Omental fat pad (tissue), 4 donors: ENCODE results near the gene ANG. TPM values are rescaled to one million over a fixed set of nuclear protein-coding genes. Genes with fewer than 3 reads are reported as not detected.

Experiments used
- ATAC-seq: fragments of 150-250 bp; one replicate; pipeline ENCODE4 v1.9.1; 2016; ENCODE audit warnings: mild to moderate bottlenecking, moderate library complexity; ENCODE audit not compliant: low FRiP score
- DNase-seq: peaks from one replicate; pipeline ENCODE4 v3.0.0-alpha.2; 2019; ENCODE audit warnings: low spot score
- CTCF ChIP-seq, 3 donors: fragments of 450-650 bp; IDR thresholded peaks; one replicate each; pipeline ENCODE4 v1.5.1; 2016 to 2017; ENCODE audit warnings: antibody characterized with exemption in 3 of 3, mild to moderate bottlenecking in 3 of 3, moderate library complexity in 2 of 3
- total RNA-seq, 4 donors: library from RNA; depleted of rRNA; stranded (reverse); fragments of >200 nt; gene quantifications; one replicate each; pipeline ENCODE4 v1.1.0, GENCODE V29; 2016

Gene ANG
- total RNA-seq, 4 donors from 2014 or later = 24.4 to 114 (median 45.6) TPM

- ATAC-seq (no peak), DNase-seq (no peak)
- TF ChIP-seq CTCF (IDR thresholded peaks at IDR 0.05) = no peak
Measured at GRCh38 chr14:20655851-20656250, 32.7 kb upstream of the ANG start.

DNA sequence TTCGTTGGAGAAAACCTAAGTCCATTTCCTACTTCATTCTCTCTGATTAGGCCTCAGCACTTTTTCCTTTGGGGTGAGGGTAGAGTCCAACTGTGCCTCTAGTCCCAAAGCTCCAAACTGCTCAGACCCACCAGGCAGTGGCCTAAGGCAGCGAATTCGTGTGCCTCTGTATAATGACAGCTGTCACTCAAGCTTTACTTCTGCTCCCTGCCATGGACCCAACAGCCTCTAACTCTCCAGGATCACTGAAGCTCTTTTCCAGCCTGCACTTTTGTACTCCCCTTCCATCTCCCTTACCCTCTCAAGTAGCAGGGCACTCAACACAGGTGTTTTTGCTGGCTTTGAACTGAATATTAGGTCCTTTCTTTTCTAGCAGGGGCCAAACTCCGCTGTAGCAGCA is 32.3 kb upstream of the ANG start:
- ATAC-seq (no peak), DNase-seq (no peak)
- TF ChIP-seq CTCF (IDR thresholded peaks at IDR 0.05) = no peak

GRCh38 chr14:20657216-20658211 is 31.1 kb upstream of the ANG start:
- ATAC-seq (no peak), DNase-seq (no peak)
- TF ChIP-seq CTCF (IDR thresholded peaks at IDR 0.05) = no peak

DNA sequence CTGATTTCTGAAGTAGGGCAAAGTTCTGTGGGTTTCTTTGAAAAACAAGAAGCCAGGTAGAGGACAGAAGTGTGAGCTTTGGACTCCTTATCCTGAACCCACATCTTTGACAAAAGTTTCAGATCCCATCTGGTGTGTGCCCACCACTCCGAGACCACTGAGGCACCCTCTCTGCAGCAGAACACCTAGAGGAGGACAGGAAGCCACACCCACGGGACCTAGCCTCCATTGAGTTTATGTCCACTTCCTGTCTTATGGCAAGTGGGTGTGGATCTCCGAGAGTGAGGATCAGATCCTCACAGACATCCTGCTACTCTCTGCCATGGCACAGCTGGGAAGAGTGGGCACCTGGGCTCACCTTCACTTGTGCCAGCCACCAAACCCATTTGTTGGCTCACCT is 30.3 kb upstream of the ANG start:
- DNase-seq (no peak), ATAC-seq (no peak)
- no peak for TF ChIP-seq CTCF (IDR thresholded peaks at IDR 0.05)

DNA sequence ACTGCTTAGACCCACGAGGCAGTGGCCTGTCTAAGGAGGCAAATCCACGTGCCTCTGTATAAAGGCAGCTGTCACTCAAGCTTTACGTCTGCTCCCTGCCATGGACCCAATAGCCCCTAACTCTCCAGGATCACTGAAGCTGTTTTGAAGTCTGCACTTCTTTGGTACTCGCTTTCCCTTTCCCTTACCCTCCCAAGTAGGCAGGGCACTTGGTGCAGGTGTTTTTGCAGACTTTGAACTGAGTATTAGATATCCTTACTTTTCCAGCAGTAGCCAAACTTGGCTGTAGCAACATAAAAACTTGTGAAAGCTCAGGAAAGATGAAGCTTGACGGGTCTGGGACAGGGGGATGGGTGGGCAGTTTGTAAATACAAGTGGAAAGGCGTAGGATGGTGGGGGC is 29.2 kb upstream of the ANG start:
- ATAC-seq (no peak), DNase-seq (no peak)
- no peak for TF ChIP-seq CTCF (IDR thresholded peaks at IDR 0.05)

GRCh38 chr14:20659813-20660395 is 28.7 kb upstream of the ANG start:
- ATAC-seq (no peak), DNase-seq (no peak)
- TF ChIP-seq CTCF (IDR thresholded peaks at IDR 0.05) = no peak
